Anterior cingulate cortex (tissue), 58 donors: ENCODE results near the gene PCK2.

ENCODE experiments used
- DNase-seq, 58 donors: peaks; one replicate each; lab custom pipeline; 2025; lab: John Stamatoyannopoulos, UW

The PCK2 gene

DNA sequence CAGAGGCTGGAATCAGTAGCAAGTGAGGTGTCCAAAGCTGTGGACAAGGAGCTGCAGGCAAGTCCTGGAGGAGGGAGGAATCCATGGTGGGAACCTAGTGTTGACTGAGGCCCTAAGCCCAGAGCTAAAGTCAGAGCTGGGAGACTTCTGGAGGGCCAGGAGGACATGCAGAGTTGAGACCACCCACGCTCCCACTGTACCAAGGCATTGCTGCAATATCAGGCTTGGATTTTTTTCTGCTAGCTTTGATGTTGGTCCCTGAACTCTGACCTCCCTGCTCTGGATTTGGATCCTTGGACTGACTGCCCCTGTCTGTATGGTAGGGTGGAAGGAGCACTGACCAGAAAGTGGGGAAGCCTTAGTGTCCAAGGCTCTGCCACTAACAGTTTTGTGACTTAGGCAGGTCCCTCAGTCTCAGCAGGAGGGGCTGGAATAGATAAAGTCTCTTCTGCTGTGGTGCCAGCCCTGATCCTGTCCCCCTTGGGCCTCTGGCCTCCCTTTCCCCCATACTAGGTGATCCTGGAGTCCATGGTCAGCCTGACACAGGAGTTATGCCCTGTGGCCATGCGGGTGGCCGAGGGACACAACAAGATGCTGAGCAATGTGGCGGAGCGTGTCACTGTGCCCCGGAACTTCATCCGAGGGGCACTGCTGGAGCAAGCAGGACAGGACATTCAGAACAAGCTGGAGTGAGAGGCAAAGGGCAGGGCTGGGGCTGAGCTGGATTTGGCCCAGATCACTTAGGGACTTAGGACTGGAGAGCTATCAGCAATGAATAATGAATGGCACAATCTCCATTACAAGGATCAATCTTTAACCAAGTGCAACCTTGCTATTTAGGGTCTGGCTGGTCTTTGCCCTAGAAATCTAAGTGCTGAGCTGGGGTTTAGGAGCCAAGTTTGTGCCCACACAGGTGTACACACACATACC is 32.9 kb upstream of the PCK2 start:
- no peak for DNase-seq

DNA sequence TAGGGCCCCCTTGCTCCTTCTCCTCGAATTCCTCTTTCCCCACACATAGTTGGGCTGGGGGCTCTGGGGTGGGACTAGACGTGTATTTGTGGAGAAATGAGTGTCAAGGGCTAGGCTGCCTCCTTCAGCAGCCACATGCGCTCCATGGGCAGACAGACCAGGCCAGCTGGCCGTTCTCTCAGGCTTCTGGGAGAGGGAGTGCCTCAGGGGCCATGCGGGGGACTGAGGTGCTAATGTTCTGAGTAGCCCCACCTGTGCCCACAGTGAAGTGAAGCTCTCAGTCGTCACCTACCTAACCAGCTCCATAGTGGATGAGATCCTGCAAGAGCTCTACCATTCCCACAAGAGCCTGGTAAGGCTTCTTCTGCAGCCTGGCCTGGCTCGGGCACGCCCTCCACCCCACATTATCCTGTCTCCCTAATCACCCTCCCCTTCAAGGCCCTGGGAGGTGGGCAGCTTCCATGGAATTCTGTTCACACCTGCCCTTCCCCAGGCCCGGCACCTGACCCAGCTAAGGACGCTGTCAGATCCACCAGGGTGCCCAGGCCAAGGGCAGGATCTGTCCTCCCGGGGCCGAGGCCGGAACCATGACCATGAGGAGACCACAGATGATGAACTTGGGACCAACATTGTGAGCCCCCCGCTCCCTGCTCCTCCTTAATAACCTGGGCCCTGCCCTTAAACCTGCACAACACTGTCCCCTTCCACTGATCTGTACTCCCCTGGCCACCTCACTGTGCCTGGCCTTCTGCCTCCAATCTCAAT is 31.7 kb upstream of the PCK2 start:
- DNase-seq: no peak

DNA sequence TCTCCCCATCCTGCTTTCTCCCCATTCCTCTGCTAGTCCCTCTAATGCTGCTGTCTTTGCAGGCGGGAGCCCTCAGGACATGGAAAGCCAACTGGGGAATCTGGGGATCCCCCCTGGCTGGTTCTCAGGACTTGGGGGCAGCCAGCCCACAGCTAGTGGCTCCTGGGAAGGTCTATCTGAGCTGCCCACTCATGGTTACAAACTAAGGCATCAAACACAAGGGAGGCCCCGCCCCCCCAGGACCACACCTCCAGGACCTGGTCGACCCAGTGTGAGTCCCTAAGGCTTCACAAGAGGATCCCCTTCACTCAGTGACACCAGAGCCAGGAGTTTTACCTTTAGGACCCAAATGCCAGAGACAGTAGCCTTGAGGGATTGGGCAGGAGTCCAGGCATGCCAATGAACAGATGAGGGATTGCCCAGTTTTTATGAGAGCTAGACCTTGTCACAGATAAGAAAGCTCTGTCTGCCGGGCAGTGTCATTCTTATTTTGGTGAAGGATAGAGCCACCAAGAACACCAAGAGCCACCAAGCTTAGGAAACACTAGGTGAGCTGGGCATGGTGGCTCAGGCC is 30.8 kb upstream of the PCK2 start:
- no peak for DNase-seq

DNA sequence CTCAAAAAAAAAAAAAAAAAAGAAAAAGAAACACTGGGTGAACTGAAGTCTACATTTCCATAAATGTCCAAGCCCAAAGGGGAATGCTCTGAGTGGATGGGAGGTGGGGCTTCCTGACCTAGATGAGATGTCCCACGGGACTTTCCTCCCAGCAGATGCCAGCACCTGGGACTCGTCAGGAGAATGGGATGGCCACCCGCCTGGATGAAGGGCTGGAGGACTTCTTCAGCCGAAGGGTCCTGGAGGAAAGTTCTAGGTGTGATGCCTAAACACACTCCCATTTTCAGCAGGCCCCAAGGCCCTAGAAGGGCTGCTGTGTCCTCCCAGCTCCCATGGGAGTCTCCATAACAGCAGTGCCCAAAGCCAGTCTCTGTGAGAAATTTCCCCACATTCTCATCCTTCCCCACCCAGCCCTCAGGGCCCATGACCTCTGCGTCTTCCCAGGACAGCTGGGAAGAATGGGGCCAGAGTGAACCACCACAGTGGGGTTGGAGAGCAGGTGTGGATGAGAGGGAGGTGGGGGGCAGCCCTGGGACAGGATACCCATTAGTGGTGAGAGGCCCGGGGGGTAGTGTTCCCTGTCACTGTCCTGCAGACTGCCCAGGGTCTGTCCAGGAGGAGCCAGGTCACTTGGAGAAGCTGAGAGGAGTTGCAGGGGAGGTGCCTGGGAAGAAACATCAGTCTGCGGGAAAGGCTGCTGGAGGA is 29.9 kb upstream of the PCK2 start:
- DNase-seq: no peak

DNA sequence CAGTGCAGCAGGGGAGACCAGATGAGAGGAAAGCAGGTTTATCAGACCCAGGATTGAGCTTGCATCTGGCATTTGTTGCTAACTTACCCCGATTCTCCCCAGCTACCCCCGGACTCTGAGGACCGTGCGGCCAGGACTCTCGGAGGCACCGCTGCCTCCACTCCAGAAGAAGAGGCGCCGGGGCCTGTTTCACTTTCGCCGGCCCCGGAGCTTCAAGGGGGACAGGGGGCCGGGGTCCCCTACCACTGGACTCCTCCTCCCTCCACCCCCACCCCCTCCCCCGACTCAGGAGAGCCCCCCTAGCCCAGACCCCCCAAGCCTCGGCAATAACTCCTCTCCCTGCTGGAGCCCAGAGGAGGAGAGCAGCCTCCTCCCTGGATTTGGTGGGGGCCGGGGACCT is 29.3 kb upstream of the PCK2 start:
- DNase-seq: no peak

DNA sequence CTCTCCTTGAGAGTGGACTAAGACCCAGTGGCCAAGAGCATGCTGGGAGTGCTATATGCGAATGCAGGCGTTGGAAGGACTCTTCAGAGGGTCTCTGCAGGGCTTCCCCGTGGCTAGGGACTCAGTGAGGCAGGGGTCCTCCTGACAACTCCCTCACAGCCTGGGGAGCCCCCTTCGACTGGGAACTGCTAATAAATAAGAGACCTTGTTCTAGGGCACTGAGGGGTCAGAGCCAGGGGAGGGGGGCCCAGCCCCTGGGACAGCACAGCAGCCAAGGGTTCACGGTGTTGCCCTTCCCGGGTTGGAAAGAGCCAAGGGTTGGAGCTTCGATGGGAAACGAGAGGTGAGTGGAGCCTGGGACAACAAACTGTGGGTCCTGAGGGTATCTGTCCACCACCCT is 28.7 kb upstream of the PCK2 start:
- no peak for DNase-seq

DNA sequence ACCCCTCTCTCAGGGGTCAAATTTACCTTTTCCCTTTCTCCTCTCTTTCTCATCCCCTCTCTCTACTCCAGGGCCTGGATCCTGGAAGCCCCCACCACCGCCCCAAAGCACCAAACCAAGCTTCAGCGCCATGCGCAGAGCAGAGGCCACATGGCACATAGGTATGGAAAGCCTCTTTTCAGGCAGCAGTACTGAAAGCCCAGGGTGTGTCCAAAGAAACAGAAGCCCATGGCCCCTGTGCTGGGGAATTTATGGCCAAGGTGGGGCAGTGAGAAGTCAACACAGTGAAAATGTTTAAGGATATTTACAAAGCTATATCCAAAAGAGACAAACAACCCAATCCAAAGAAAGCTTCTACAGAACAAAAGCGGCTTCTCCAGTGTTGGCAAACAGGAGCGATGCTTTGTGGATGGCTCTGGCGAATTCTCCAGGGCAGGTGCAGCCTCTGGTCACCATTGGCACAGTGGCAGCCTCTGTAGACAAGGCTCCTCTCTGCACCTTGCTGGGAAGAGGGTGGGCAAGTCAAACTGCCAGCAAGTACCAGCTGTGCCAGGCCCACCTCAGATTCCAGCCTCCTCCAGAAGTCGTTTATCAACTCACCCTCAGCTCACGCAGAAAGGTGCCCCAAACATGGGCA is 27.5 kb upstream of the PCK2 start:
- DNase-seq: no peak

DNA sequence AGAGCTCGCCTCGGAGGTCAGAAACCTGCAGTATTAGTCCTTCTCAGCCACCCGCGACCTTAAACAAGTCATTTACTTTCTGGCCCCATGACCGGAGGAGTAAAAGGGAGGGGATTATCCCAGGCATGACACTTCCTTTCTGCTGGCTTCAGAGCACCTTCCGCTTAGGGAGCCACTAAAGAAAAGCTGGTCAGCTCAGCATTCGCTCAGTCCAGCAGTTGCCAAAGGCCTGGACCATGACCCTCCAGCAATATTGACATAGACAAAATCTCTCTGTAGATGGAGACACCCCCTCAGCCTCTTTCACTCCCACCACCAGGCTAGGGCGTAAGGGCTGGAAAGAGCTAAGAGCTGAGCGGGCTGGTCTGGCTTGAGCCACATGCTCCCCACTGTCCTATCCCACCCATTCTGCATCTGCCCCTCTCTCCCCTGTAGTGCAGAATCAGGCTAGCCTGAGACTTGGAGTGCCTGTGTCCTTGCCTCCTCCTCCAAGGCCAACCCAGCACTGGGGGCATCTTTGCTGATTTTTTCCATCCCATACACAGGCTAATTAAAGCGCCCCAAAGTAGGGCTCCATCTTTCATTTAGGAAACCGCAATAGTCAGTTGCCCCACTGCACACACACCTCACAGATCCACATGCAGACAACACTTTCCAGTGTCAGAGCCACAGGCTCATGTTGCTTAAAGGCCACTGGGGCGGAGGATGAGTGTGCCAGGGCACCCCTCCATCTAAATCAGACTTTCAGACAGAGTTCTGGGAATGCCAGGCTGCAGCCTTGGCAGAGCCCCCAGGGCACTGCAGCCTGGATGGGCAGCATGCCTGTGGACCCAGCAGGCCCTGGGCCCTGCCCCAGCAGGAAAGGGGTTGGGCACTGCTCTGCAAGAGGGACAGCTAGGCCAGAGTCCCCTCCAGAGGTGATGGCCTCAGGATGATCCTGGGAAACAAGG is 26.7 kb upstream of the PCK2 start:
- peak in 40 of 58 donors; percentile 12 to 79 (median 38) for DNase-seq

DNA sequence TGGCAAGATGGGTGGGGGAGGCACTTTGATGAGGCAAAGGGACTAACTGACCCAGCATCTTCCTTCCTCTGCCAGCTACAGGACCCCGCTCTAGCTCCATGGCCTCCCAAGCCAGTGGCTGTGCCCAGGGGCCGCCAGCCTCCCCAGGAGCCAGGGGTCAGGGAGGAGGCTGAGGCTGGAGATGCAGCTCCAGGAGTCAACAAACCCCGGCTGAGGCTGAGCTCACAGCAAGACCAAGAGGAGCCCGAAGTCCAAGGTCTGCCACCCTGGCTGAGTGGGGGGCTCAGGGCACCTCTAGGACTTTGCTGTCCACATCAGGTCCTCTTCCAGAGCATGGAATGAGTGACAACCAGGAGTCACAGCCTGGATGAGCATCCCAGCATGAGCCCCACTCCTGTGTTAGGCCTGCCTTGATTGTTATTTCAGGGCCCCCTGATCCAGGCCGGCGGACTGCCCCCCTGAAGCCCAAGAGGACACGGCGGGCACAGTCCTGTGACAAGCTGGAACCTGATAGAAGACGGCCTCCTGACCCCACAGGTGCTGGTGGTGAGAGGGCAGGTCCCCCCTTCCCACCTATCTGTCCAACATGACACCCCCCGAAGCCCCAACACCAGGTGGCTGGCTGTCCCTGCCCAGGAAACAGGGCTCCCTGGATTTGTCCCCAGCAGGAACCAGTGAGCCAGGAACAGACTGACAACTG is 25.2 kb upstream of the PCK2 start:
- DNase-seq: no peak

DNA sequence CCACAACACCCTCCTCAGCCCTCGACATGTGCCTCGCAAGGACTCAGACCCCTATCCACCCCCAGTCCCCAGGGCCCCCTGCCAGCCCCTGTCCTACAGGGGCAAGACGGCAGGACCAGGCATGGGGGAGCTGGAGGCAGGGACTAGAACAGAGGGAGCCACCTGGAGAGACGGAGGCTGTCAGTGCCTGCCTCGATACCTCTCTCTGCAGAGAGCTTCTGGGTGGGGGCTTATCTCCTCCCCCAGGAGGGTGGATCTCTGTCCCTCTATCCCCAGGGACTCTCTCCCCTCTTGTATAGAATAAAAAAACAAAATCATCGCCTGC is 24.7 kb upstream of the PCK2 start:
- no peak for DNase-seq

DNA sequence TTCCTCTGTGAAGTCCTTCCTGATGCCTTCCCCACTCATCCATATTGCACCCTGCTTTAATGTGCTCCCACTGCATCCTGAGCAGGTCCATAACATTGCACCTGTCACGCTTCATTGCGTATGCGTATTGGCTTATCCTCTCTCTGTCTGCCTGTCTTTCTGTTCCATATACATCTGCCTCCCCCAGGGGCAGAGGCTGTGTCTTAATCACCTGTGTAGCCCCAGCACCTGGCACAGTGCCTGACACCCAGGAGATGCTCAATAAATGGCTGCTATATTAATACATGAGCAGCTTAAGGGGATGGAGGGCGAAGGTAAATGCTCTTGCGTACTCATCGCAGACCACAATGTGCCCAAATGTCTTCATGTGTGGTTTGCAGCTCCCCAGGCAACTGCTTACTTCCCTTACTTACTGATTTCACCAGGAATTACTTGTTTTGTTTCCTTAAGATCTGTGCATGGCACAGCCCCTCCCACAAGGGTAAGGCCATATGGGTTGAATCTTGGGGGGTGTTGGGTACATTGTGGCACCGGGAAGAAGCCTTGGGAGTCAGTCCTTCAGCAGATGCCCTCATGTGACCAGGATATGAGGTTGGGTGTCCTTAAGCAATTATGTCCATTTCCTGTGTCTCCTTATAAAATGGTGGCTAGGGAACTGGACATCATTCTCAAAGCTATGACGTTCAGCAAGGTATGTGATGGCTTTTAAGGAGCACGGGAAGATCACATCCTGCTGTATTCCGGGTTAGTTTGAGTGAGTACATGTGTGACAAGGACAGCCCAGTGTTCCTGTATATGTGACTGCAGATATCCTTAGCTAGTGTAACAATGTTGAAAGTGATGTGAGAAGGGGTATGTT is 23.6 kb upstream of the PCK2 start:
- peak in 2 of 58 donors; percentile 55 to 65 for DNase-seq

DNA sequence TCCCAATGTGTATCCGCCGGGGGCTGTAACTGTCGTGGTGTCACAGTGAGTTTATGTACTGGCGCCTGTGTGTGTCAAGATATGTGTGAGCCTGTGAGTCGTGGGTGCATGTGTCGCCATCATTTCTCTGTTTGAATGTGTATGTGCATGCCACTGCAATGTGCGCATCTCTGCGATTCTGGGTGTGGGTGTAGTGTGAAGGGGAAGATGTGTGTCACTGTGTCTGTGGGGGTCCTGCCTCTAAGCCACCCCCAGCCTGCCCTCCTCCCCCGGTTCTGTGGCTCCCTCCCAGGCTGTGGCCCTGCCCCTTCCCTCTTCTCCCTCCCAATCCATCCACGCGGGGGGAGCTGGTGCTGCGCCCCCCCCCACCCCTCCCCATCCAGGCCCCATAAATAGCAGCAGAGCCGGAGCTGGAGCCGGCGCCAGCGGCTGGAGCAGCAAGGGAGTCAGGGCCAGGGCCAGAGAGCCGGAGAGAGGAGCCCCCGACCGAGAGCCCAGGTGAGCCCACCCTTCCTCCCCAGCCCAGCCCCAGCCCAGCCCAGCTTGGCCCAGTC is 22.9 kb upstream of the PCK2 start, which contains the start of gene CPNE6:
Gene CPNE6, plus strand, starts transcription at position 419 of the 554 bp plus-strand sequence. CDS start 1,375 bp downstream, outside the sequence.
- peak in 43 of 58 donors; percentile 18 to 87 (median 50) for DNase-seq

DNA sequence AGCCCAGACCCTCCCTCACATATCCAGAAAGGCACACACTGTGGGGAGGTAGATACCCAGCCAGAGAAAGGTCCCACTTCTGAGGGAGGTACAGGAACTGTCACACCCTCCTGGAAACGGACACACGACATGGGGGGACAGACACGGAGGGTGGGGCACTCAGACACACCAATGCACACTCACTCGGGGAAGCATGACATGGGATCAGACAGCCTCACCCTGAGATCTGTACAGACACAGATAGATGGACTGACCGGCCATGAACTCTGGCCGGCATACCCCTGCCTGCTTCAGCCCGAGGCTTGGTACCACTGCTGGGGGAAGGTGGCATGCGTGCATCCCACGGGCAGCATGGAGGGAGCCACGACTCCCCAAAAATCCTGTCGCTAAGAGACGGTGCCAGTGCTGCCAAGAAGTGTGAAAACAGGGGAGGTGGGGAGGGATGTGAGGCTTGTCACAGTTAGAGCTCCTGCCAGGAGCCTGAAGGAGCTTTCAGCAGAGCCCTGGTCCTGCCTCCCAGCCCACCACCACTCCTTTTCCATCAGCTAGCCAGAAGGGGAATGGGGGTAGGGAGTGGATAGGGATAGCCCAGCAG is 22.2 kb upstream of the PCK2 start:
- peak in 45 of 58 donors; percentile 18 to 88 (median 62) for DNase-seq

DNA sequence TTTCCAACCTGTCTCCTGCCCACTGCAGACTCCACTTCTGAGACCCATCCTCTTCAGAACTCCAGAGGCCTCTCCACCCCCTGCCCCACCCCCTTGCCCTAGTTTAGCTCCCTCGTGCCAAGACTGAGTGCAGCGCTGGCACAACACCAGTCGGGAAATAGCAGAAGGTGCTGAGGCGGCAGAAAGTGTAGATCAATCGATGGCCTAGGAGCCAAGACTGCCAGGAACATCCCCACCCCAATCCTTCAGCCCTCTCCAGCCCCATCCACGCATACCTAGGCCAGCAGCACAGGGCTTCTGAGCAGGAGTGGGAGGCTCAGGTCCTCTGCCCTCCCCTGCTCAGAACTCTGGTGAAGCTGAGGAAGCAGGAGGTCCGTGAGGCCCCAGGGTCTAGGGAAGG is 21.7 kb upstream of the PCK2 start:
- peak in 41 of 58 donors; percentile 13 to 88 (median 62) for DNase-seq

DNA sequence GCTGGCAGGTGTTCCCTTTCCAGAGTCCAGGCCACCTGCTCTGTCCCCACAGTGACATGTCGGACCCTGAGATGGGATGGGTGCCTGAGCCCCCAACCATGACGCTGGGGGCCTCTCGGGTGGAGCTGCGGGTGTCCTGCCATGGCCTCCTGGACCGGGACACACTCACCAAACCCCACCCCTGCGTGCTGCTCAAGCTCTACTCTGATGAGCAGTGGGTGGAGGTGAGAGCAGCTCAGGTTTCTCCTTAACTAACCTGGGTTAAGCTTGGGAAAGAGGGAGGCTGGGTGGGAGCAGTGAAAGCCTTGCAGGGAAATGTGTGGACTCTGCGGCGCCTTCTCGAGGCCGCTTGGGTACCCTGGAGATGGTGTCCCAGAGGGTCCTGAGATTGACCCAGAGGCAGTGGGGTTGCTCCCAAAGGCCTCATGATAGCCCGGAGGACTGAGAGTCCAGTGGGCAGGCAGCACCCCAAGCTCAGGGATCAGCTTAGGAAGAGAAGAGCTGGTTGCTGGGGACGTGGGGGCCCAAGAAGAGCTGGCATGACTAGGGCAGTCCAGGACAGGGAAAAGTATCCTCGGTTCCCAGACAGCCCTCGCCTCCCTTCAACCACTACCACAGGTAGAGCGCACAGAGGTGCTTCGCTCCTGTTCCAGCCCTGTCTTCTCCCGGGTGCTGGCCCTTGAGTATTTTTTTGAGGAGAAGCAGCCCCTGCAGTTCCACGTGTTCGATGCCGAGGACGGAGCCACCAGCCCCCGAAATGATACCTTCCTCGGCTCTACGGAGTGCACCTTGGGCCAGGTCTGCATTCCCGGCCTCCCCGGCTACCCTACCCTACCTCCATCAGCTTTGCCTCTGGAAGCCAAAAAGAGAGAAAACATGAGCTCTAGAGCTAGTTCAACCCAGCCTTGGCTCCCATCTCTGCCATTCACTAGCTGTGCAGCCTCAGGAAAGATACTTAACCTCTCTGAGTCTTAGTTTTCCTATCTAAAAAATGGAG is 20.9 kb upstream of the PCK2 start:
- no peak for DNase-seq
